Fibroblast of lung (primary cell): ENCODE measurements around the gene PRR5L. TPM values are rescaled to one million over a fixed set of nuclear protein-coding genes. Genes with fewer than 3 reads are reported as not detected.
A peak's percentile ranks its signal among the peaks of the same experiment; 100 is the strongest.

Experiments
- DNase-seq, 2 donors: peaks; one replicate each; pipeline versions ENCODE4 v3.0.0 to v3.0.0-alpha.2; 2010; ENCODE audit warnings: low read depth in 2 of 2
- H2AFZ ChIP-seq: 2 replicates; pipeline ENCODE4 v1.5.1; 2012; ENCODE audit warnings: low read length, control low read depth, inconsistent platforms
- H3K27ac ChIP-seq: 2 replicates; pipeline ENCODE4 v1.5.1; 2011; ENCODE audit warnings: low read length, control low read depth; ENCODE audit not compliant: insufficient read depth
- H3K27me3 ChIP-seq: 2 replicates; pipeline ENCODE4 v1.5.1; 2011; ENCODE audit warnings: mild to moderate bottlenecking, low read length; ENCODE audit not compliant: control insufficient read depth, insufficient read depth
- H3K36me3 ChIP-seq: 2 replicates; pipeline ENCODE4 v1.5.1; 2011; ENCODE audit warnings: low read length; ENCODE audit not compliant: control insufficient read depth, insufficient read depth
- H3K4me1 ChIP-seq: 2 replicates; pipeline ENCODE4 v1.5.1; 2011; ENCODE audit warnings: low read length; ENCODE audit not compliant: control insufficient read depth, insufficient read depth; ENCODE audit errors: extremely low read depth
- H3K4me2 ChIP-seq: 2 replicates; pipeline ENCODE4 v1.5.1; 2011; ENCODE audit warnings: low read length, control low read depth; ENCODE audit not compliant: insufficient read depth; ENCODE audit errors: extremely low read depth
- H3K4me3 ChIP-seq, 4 experiments: fragments of 200-600 bp in 1 of 4; sonication (generic) in 1 of 4; replicated peaks in 1 of 4; 2 replicates each; pipeline ENCODE4 v1.5.1; 2011 to 2016; ENCODE audit warnings: low read length in 4 of 4, low read depth in 3 of 4, mild to moderate bottlenecking in 3 of 4, control low read depth in 2 of 4, inconsistent platforms in 1 of 4, mixed read lengths in 1 of 4; ENCODE audit not compliant: insufficient read depth in 1 of 4; ENCODE audit errors: control extremely low read depth in 1 of 4
- H3K79me2 ChIP-seq: 2 replicates; pipeline ENCODE4 v1.5.1; 2012; ENCODE audit warnings: mild to moderate bottlenecking, low read length, inconsistent platforms; ENCODE audit not compliant: control insufficient read depth, insufficient read depth
- H3K9ac ChIP-seq: 2 replicates; pipeline ENCODE4 v1.5.1; 2011; ENCODE audit warnings: mild to moderate bottlenecking, low read length, control low read depth; ENCODE audit not compliant: insufficient read depth
- H3K9me3 ChIP-seq: 2 replicates; pipeline ENCODE4 v1.5.1; 2012; ENCODE audit warnings: low read depth, low read length; ENCODE audit not compliant: control insufficient read depth, insufficient read depth
- H4K20me1 ChIP-seq: 2 replicates; pipeline ENCODE4 v1.5.1; 2011; ENCODE audit warnings: low read length; ENCODE audit not compliant: control insufficient read depth, insufficient read depth; ENCODE audit errors: extremely low read depth
- EZH2 ChIP-seq: IDR thresholded peaks from 2 replicates; pipeline ENCODE4 v1.5.1; 2012; ENCODE audit warnings: low read length, control low read depth, mild to moderate bottlenecking; ENCODE audit errors: missing control alignments
- polyA plus RNA-seq, 2 donors: library from polyadenylated mRNA; depleted of rRNA in 1 of 2; stranded (reverse) in 1 of 2; unstranded in 1 of 2; fragments of >200 nt; gene quantifications; 2 replicates each; pipeline ENCODE4 v1.2.1, GENCODE V29; 2011 to 2012; ENCODE audit warnings: missing spikeins in 1 of 2
- total RNA-seq: library from RNA; depleted of rRNA; stranded (reverse); fragments of >200 nt; gene quantifications from 2 replicates; pipeline ENCODE4 v1.2.1, GENCODE V29; 2014
- TF ChIP-seq, protein P1 (sequence below), 2 donors: IDR thresholded peaks in 1 of 2; conservative IDR thresholded peaks in 1 of 2; 1 replicate in 1 of 2; 2 replicates in 1 of 2; pipeline ENCODE4 v1.5.1; 2011 to 2012; ENCODE audit warnings: low read length in 2 of 2, control low read depth in 1 of 2, inconsistent platforms in 1 of 2, low read depth in 1 of 2, mild to moderate bottlenecking in 1 of 2

PRR5L gene
- total and polyA plus RNA-seq, 2 donors (not counting 1 experiment from before 2014, with no cell fraction given), result 2.8 to 6.3 TPM

DNA sequence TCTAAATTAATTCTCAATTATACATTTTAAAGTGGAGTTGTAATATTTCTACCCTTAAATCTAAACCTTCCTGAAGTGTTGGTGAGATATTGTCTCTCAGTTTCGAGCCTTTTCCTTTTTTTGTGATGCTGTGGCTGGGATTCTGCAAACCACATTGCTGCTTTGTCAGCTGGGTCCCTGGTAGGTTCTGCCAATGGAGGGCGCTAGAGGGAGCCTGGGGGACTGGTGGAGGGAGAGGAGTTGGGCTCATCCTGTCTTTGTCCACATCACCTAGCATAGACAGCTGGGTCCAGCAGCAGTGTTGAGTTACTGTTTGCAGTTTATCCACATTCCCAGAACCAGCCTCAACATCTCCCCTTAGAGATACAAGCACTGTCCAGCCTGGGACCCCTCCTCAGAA, 173.0 kb downstream of the PRR5L start:
- H3K9me3 ChIP-seq, result no peaks in the 10 kb centered on the region
- no peak overlapping the region for H3K9ac ChIP-seq
- no peaks in the 10 kb centered on the region for H3K79me2 ChIP-seq
- H2AFZ ChIP-seq, result no peak overlapping the region
- H3K27me3 ChIP-seq, result no peaks in the 10 kb centered on the region
- TF ChIP-seq EZH2, result no peak
- TF ChIP-seq, protein P1, sequence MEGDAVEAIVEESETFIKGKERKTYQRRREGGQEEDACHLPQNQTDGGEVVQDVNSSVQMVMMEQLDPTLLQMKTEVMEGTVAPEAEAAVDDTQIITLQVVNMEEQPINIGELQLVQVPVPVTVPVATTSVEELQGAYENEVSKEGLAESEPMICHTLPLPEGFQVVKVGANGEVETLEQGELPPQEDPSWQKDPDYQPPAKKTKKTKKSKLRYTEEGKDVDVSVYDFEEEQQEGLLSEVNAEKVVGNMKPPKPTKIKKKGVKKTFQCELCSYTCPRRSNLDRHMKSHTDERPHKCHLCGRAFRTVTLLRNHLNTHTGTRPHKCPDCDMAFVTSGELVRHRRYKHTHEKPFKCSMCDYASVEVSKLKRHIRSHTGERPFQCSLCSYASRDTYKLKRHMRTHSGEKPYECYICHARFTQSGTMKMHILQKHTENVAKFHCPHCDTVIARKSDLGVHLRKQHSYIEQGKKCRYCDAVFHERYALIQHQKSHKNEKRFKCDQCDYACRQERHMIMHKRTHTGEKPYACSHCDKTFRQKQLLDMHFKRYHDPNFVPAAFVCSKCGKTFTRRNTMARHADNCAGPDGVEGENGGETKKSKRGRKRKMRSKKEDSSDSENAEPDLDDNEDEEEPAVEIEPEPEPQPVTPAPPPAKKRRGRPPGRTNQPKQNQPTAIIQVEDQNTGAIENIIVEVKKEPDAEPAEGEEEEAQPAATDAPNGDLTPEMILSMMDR (conservative IDR thresholded peaks at IDR 0.05 in 1 of 2, IDR thresholded peaks at IDR 0.05 in 1 of 2; ENCODE audit: low read depth in 1 of 2, low read length in 2 of 2), result peak in 1 of 2 donors; percentile 33
- no peak overlapping the region for H3K27ac ChIP-seq
- H3K4me1 ChIP-seq, result peaks cover 11% of the 10 kb centered on the region
- H3K4me3 ChIP-seq, result no peak overlapping the region
- H3K4me2 ChIP-seq, result no peak overlapping the region
- H3K36me3 ChIP-seq, result no peaks in the 10 kb centered on the region
- H4K20me1 ChIP-seq, result no peaks in the 10 kb centered on the region
- DNase-seq, result peak in 1 of 2 donors; percentile 37

DNA sequence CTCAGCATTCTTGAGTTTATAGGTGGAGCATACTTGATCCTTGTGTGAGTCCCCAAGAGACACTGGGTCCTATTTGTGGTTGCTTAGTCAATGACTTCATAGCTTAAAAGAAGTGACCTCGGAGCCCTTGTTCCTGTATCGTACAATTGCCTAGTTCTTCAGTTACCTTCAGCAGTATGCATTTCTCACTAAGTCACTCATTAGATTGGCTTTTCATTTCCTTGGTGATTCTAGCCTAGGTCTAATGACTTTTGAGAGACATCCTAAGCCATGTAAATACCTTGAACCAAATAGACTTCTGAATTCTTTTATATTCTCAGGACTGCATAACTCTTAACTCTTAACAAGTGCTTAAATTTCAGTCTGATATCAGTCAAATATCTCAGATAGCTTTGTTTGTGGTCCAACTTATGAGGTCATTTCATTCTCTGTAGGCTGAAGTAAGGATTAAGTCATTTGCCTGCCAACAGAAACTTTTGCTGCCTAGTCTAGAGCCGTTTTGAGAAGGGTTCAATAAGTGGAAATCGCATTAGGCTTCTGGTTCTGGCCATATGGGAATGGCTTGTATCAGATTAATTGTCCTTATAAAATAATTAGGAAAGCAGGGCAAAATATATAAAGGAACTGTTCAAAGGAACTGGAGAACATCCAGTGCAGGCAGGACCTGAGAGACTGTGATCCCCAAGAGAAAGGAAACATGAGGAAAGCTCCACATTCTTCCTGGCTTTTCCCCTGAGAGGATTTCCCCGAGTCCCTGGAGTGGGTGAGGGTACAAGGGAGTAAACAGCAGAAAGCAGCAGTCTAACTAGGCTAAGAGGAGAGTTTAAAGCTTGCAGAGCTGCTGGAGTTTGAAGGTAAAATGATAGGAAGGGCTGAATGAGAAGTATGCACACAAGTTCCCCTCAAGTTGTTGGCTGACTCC, 174.1 kb downstream of the PRR5L start:
- no peak overlapping the region for H3K4me3 ChIP-seq
- peaks cover 9% of the 10 kb centered on the region for H3K4me1 ChIP-seq
- H2AFZ ChIP-seq, result no peak overlapping the region
- H3K9me3 ChIP-seq, result no peaks in the 10 kb centered on the region
- TF ChIP-seq, protein P1 (conservative IDR thresholded peaks at IDR 0.05 in 1 of 2, IDR thresholded peaks at IDR 0.05 in 1 of 2; ENCODE audit: low read depth in 1 of 2, low read length in 2 of 2), result no peak
- no peak for TF ChIP-seq EZH2
- peak; percentile 37 to 92 for DNase-seq
- H3K79me2 ChIP-seq, result no peaks in the 10 kb centered on the region
- H3K27me3 ChIP-seq, result no peaks in the 10 kb centered on the region
- H3K9ac ChIP-seq, result no peak overlapping the region
- H3K36me3 ChIP-seq, result no peaks in the 10 kb centered on the region
- no peak overlapping the region for H3K27ac ChIP-seq
- H3K4me2 ChIP-seq, result peak overlapping the region; percentile 16
- H4K20me1 ChIP-seq, result no peaks in the 10 kb centered on the region

DNA sequence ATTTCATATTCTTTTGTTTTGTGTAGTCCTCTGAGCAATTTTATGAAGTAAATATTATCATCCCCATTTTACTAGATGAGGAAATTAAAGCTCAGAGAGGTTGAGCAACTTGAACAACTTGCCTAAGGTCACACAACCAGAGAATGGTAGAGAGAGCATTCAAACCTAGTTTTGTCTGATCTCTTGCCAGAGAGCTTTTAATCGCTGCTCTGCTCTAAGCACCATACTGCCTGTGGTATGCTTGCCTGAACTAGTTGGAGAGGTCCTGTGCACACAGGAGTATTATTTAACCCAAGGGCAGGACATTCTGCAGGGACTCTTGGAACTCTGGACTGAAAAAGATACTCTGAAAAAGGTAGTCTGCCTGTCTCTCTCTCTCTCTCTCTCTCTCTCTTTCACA, 175.5 kb downstream of the PRR5L start:
- TF ChIP-seq EZH2, result no peak
- TF ChIP-seq, protein P1 (conservative IDR thresholded peaks at IDR 0.05 in 1 of 2, IDR thresholded peaks at IDR 0.05 in 1 of 2; ENCODE audit: low read depth in 1 of 2, low read length in 2 of 2), result no peak
- Histone ChIP-seq H3K36me3 (no peaks in the 10 kb centered on the region), H3K79me2 (no peaks in the 10 kb centered on the region), H3K27ac (no peak overlapping the region), H3K4me3 (no peak overlapping the region), H3K4me1 (peaks cover 9% of the 10 kb centered on the region), H2AFZ (no peak overlapping the region), H3K4me2 (no peak overlapping the region), H4K20me1 (no peaks in the 10 kb centered on the region), H3K27me3 (no peaks in the 10 kb centered on the region), H3K9ac (no peak overlapping the region), H3K9me3 (no peaks in the 10 kb centered on the region)
- DNase-seq, result no peak
